ENCODE measurements around the gene RNF187. TPM values are rescaled to one million over a fixed set of nuclear protein-coding genes. Genes with fewer than 3 reads are reported as not detected.

Gene RNF187
- total and polyA plus RNA-seq, 4 donors = 27.5 to 130 (median 37.2) TPM

GRCh38 chr1:228463009-228463558, 24.1 kb upstream of the RNF187 start:
- DNase-seq = no peak
- Histone ChIP-seq H3K9me3 (ENCODE audit: control insufficient read depth in 4 of 4, insufficient read depth in 3 of 4, low read length in 3 of 4) (peaks cover 0 to 2% (median 0%) of the 10 kb centered on the region in 4 donors), H3K27me3 (ENCODE audit: control insufficient read depth in 3 of 3, insufficient read depth in 3 of 3, low read length in 2 of 3) (peaks cover 14 to 70% (median 65%) of the 10 kb centered on the region in 3 donors), H3K27ac (ENCODE audit: low read depth in 1 of 2, low read length in 1 of 2) (no peak overlapping the region), H3K4me1 (ENCODE audit: control insufficient read depth in 5 of 5, insufficient read depth in 5 of 5, low read length in 5 of 5) (peaks cover 0 to 20% (median 5%) of the 10 kb centered on the region in 5 donors), H3K9ac (ENCODE audit: insufficient read depth in 1 of 2, low read length in 2 of 2) (no peak overlapping the region), H3K36me3 (ENCODE audit: control insufficient read depth in 4 of 4, insufficient read depth in 4 of 4, low read length in 4 of 4) (no peaks in the 10 kb centered on the region), H3K4me3 (no peak overlapping the region)
- no peak for TF ChIP-seq CTCF (IDR thresholded peaks at IDR 0.05; ENCODE audit: control extremely low read depth, extremely low read depth)
- ATAC-seq (ENCODE audit: insufficient read depth, low FRiP score) = no peak
- WGBS, 2 donors = 51 to 63% methylated on average over 7 of the region's 7 CpGs

- no peaks in the 10 kb centered on the region for H3K36me3 ChIP-seq (ENCODE audit: control insufficient read depth in 4 of 4, insufficient read depth in 4 of 4, low read length in 4 of 4)
- H3K4me3 ChIP-seq = no peak overlapping the region
- WGBS, 2 donors = 2 to 3% methylated on average over 53 to 55 of the region's 56 CpGs
- ATAC-seq (ENCODE audit: insufficient read depth, low FRiP score) = peak; percentile 22
- H3K9me3 ChIP-seq (ENCODE audit: control insufficient read depth in 4 of 4, insufficient read depth in 3 of 4, low read length in 3 of 4) = peaks cover 0 to 2% (median 0%) of the 10 kb centered on the region in 4 donors
- peak; percentile 31 to 50 (median 42) for DNase-seq
- no peak overlapping the region for H3K27ac ChIP-seq (ENCODE audit: low read depth in 1 of 2, low read length in 1 of 2)
- H3K4me1 ChIP-seq (ENCODE audit: control insufficient read depth in 5 of 5, insufficient read depth in 5 of 5, low read length in 5 of 5) = peaks cover 0 to 15% (median 0%) of the 10 kb centered on the region in 5 donors
- TF ChIP-seq CTCF (IDR thresholded peaks at IDR 0.05; ENCODE audit: control extremely low read depth, extremely low read depth) = no peak
- H3K9ac ChIP-seq (ENCODE audit: insufficient read depth in 1 of 2, low read length in 2 of 2) = no peak overlapping the region
- H3K27me3 ChIP-seq (ENCODE audit: control insufficient read depth in 3 of 3, insufficient read depth in 3 of 3, low read length in 2 of 3) = peaks cover 14 to 74% (median 72%) of the 10 kb centered on the region in 3 donors
Observed at GRCh38 chr1:228463559-228464455, 23.4 kb upstream of the RNF187 start.

- Histone ChIP-seq H3K36me3 (ENCODE audit: control insufficient read depth in 4 of 4, insufficient read depth in 4 of 4, low read length in 4 of 4) (no peaks in the 10 kb centered on the region), H3K9me3 (ENCODE audit: control insufficient read depth in 4 of 4, insufficient read depth in 3 of 4, low read length in 3 of 4) (peaks cover 0 to 2% (median 0%) of the 10 kb centered on the region in 4 donors), H3K27ac (ENCODE audit: low read depth in 1 of 2, low read length in 1 of 2) (no peak overlapping the region), H3K4me1 (ENCODE audit: control insufficient read depth in 5 of 5, insufficient read depth in 5 of 5, low read length in 5 of 5) (peaks cover 0 to 12% (median 0%) of the 10 kb centered on the region in 5 donors), H3K4me3 (no peak overlapping the region), H3K27me3 (ENCODE audit: control insufficient read depth in 3 of 3, insufficient read depth in 3 of 3, low read length in 2 of 3) (peaks cover 14 to 80% (median 79%) of the 10 kb centered on the region in 3 donors), H3K9ac (ENCODE audit: insufficient read depth in 1 of 2, low read length in 2 of 2) (no peak overlapping the region)
- no peak for TF ChIP-seq CTCF (IDR thresholded peaks at IDR 0.05; ENCODE audit: control extremely low read depth, extremely low read depth)
- WGBS, 2 donors = 2 to 4% methylated on average over 29 to 33 of the region's 33 CpGs
- peak; percentile 71 for ATAC-seq (ENCODE audit: insufficient read depth, low FRiP score)
- DNase-seq = peak; percentile 84 to 87 (median 84)
Observed at GRCh38 chr1:228464487-228464983, 22.6 kb upstream of the RNF187 start.
